ENCODE results near the gene POLR2M. TPM values are rescaled to one million over a fixed set of nuclear protein-coding genes. Genes with fewer than 3 reads are reported as not detected.
A peak's percentile ranks its signal among the peaks of the same experiment; 100 is the strongest.

POLR2M gene
- total and polyA plus RNA-seq, 10 of the 15 experiments (the other 5 are each of a cell fraction or from before 2014, with no cell fraction given), result 5.8 to 364 (median 23.7) TPM

GRCh38 chr15:57706405-57707209 is at the start of gene POLR2M (continued):
- TF ChIP-seq ZBTB4 (CRISPR knock-in tag; IDR thresholded peaks at IDR 0.05), result no peak
- no peak for TF ChIP-seq SREBF1 (IDR thresholded peaks at IDR 0.05; ENCODE audit: low read length)
- TF ChIP-seq ZNF274 (IDR thresholded peaks at IDR 0.05; ENCODE audit: insufficient read depth, insufficient read length), result no peak
- TF ChIP-seq KDM1A (IDR thresholded peaks at IDR 0.05; ENCODE audit: borderline replicate concordance), result no peak
- TF ChIP-seq SMAD5 (IDR thresholded peaks at IDR 0.05; ENCODE audit: low read depth), result peak; percentile 76; the same call in 1 of the 2 replicates
- TF ChIP-seq FOXK2 (IDR thresholded peaks at IDR 0.05), result peak; percentile 12; the same call in 1 of the 2 replicates
- TF ChIP-seq CEBPB (IDR thresholded peaks at IDR 0.05; ENCODE audit: borderline replicate concordance in 1 of 2, low read depth in 2 of 2, low read length in 2 of 2), result no peak
- TF ChIP-seq JUNB (IDR thresholded peaks at IDR 0.05), result no peak
- TF ChIP-seq MAX (IDR thresholded peaks at IDR 0.05; ENCODE audit: low read depth, low read length), result no peak; the same call in none of the 2 replicates
- no peak for TF ChIP-seq NR2C2 (IDR thresholded peaks at IDR 0.05; ENCODE audit: borderline replicate concordance, control insufficient read depth, insufficient read length, low read depth)
- TF ChIP-seq HSF1 (IDR thresholded peaks at IDR 0.05; ENCODE audit: low read depth, low read length), result 0 out of 2 replicates have a peak, but pooled peaks have one; percentile 41
- peak; percentile 88 for TF ChIP-seq POLR2A (IDR thresholded peaks at IDR 0.05; ENCODE audit: low read depth, low read length)
- peak; percentile 42 for TF ChIP-seq SIX5 (IDR thresholded peaks at IDR 0.05; ENCODE audit: low read depth, low read length, severe bottlenecking)
- peak; percentile 41; the same call in 1 of the 2 replicates for TF ChIP-seq ZNF24 (IDR thresholded peaks at IDR 0.05)
- TF ChIP-seq RB1 (IDR thresholded peaks at IDR 0.05; ENCODE audit: borderline replicate concordance), result peak; percentile 96; the same call in 1 of the 2 replicates
- 0 out of 2 replicates have a peak, but pooled peaks have one; percentile 74 for TF ChIP-seq MLLT1 (IDR thresholded peaks at IDR 0.05)
- peak; percentile 89 for TF ChIP-seq ATF7 (IDR thresholded peaks at IDR 0.05; ENCODE audit: low read depth)
- no peak for TF ChIP-seq ATF3 (IDR thresholded peaks at IDR 0.05; ENCODE audit: borderline replicate concordance, extremely low read depth, low read depth, low read length)
- TF ChIP-seq EZH2 (IDR thresholded peaks at IDR 0.05; ENCODE audit: borderline replicate concordance, control insufficient read depth, low read depth, low read length), result no peak
- TF ChIP-seq PAX8 (IDR thresholded peaks at IDR 0.05), result no peak
- TF ChIP-seq SRF (IDR thresholded peaks at IDR 0.05; ENCODE audit: low read depth in 2 of 2, low read length in 2 of 2), result no peak
- TF ChIP-seq RELA (IDR thresholded peaks at IDR 0.05; ENCODE audit: borderline replicate concordance, partially characterized antibody), result peak; percentile 82
- peak; percentile 68 for TF ChIP-seq NR2C1 (IDR thresholded peaks at IDR 0.05)
